HG03558 (cell line): ENCODE results near the gene B4GALT2.

ENCODE experiments used
- ATAC-seq: cut with Tn5 transposase; IDR thresholded peaks from one replicate; pipeline ENCODE4 v1.9.1; 2021; ENCODE audit warnings: moderate number of reproducible peaks; ENCODE audit not compliant: unreplicated experiment; ENCODE audit errors: extremely low read depth

Gene B4GALT2, protein sequence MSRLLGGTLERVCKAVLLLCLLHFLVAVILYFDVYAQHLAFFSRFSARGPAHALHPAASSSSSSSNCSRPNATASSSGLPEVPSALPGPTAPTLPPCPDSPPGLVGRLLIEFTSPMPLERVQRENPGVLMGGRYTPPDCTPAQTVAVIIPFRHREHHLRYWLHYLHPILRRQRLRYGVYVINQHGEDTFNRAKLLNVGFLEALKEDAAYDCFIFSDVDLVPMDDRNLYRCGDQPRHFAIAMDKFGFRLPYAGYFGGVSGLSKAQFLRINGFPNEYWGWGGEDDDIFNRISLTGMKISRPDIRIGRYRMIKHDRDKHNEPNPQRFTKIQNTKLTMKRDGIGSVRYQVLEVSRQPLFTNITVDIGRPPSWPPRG

DNA sequence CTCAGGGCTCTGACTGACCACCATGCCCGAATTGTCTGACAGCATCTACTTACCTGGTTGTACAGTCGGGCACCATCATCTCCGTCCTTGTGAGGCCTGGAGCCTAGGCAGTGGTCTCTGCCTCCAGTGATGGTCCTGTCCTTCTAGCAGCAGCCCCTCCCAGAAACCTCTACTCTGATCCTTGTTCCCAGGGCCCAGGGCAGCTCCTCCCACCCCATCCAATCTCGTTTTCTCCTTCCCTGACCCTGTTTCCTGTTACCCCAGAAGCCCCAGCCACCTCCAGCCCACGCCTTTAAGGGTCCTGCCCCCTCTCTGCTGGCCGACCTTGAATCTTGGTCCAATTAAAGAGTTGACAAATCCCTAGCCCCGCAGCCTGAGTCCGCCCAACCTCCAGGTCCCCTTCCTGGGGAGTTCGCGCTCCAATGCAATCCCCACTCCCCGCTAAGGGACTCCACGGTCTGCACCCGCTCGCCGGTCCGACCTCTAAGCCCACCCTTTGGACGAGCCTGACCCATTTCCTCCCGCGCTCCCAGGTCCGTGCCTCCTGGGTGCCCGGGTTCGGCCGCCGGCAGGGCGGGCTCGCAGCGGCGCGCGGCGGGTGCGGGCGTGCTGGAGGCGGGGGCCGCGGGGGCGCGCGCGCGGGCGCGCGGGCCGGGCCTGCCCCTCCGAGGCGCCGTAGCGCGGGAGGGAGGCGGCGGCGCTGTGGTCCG, at the start of gene B4GALT2:
TSS of gene B4GALT2 (plus strand) at position 660 of the 710 bp plus-strand sequence. CDS start 1,951 bp downstream, outside the sequence.
- ATAC-seq = no peak

DNA sequence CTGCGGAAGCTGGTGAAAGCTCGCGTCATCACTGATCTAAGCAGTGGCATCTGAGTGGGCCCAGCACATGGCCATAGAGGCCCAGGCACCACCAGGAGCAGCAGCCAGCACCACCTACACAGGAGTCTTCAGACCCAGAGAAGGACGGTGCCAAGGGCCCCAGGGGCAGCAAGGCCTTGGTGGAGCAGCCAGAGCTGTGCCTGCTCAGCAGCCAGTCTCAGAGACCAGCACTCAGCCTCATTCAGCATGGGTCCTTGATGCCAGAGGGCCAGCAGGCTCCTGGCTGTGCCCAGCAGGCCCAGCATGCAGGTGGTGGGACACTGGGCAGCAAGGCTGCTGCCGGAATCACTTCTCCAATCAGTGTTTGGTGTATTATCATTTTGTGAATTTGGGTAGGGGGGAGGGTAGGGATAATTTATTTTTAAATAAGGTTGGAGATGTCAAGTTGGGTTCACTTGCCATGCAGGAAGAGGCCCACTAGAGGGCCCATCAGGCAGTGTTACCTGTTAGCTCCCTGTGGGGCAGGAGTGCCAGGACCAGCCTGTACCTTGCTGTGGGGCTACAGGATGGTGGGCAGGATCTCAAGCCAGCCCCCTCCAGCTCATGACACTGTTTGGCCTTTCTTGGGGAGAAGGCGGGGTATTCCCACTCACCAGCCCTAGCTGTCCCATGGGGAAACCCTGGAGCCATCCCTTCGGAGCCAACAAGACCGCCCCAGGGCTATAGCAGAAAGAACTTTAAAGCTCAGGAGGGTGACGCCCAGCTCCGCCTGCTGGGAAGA, 48.7 kb upstream of the B4GALT2 start:
- no peak for ATAC-seq

DNA sequence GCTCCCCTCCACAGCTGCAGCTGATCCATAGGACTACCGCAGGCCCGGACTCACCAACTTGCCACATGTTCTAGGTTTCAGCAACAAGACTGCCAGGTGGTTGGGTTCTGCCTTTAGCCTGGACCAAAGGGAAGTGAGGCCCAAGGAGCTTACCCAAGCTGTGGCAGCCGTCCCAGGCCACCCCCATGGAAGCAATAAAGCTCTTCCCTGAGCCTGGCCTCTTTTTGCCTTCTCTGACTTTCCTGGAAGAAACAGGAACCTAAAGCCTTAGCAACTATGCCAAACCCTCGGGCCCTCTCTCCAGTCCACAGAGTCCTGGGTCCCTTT, 48.1 kb upstream of the B4GALT2 start:
- ATAC-seq = no peak

DNA sequence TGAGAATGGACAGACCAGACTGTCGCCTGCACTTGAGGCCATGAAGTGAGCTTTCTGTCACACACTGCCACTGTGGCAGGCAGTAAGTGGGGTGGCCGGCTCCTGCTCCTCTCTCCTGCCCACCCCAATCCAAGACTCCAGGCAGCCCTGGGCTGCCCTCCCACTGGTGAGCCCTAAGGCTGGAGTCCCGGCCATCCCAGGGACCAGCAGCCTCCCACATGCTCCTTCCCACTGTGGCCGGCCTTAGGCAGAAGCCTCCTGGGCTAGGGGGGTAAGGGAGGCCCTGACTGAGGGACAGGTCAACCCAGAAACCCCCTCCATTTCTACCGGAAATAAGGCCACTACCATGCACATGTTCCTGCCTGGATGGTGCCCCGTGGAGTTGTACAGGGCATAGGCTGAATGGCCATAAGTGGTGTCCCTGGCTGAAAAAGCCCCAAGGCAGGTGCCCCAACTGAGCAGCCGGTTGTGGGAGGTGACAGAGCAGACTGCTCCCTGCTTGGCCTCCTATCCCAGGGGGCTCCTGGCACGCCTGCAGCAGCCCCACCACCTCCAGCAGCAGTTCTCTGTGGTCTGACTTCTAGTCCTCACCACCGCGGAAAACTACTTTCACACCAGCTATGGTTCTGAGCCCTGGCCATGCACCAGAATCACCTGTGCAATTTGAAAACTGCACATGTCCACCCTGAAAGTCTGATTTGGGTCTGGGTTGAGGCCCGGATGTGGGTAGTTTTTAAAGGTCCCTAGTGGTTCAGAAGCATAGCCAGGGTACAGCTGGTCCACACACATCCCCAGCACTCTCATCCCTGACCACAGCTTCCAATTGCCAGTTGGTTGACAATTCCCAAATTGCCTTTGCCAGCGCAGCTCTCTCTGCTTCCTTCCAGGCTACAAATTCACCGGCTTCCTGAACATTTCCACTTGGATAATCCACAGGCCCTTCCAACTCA, 47.0 kb upstream of the B4GALT2 start:
- ATAC-seq = no peak

DNA sequence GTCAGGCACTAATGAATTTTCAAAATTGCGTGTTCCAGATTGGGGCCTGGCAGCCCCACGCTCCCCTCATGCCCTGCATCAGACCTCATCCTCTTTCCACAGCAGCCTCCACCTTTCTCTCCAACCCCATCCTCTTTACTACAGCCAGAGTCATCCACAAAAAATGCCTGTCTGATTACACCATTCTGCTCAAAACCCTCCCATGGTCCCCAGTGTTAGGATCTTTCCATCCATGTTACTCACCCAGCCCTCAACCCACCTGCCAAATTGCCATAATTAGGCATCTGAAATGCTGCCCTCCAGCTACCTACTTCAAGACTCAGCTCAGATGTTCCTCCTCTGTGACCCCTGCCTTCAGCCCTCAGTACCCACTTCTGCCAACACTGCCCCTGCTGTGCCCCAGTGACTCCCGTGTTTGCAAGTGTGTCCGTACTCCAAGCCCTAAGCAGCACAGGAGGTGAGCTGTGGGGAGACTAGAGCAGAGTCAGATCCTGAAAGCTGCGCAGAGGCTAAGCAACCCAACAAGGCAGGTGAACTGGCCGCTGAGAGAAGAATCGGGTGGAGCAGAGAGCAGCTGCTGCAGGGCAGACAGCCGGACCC, 46.1 kb upstream of the B4GALT2 start:
- no peak for ATAC-seq

DNA sequence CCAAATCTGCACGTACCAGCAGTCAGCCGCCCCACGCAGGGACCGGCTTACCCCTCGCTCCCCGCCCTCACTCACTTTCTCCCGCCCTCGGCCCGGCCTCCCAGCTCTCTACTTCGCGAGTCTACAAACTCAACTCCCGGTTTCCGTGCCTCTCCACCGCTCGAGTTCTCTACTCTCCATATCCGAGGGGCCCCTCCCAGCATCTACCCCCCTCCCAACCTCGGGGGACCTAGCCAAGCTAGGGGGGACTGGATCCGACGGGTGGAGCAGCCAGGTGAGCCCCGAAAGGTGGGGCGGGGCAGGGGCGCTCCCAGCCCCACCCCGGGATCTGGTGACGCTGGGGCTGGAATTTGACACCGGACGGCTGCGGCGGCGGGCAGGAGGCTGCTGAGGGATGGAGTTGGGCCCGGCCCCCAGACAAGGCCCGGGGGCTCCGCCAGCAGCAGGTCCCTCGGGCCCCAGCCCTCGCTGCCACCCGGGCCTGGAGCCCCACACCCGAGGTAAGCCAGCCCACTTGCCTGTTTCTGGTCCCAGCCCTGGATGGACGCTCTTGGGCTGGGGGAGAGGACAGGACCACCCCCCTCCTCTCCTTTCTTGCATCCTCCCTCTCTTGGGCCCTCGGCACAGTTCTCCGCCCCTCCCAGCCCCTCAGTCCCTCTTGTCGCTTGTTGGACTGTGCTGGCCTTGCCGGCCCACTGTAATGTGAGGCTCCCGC, 45.5 kb upstream of the B4GALT2 start, which contains the start of gene ARTN:
TSS of gene ARTN (plus strand) at position 416 of the 715 bp plus-strand sequence. CDS start 1,856 bp downstream, outside the sequence.
- ATAC-seq = no peak

DNA sequence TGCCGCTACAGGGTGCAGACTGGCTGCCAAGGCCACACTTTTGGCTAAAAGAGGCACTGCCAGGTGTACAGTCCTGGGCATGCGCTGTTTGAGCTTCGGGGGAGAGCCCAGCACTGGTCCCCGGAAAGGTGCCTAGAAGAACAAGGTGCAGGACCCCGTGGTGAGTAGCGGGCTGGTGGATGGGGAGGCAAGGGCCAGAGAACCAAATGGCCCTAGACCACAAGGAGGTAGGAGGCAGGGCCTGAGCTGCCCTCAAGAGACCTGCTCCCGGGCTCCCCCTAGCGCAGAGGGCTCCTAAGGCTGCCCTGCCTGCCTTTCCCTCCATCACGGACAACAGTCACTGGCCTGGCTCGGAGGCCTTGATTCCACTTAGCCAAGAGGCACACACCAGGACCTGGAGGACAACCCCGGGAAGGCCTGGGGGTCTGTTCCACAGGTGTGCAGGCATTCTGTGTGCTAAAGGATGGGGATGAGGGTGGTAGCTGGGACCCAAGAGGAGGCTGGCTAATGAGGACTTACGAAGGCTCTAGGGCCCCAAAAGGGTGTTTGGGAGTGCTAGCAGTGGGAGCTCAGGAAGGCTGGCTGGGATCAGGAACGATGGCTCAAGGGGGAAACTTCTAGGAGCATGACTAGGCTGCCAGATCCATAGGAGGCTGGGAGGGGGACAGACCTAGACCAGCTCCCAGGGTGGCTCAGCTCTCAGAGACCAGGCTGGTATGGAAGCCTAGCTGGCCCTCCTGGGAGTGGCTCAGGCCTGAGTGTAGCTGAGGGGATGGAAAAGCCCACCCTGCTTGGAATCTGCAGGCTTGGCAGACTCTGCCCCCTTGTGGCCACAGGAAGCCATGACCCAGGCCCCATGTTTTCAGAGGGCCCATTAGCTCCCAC, 44.7 kb upstream of the B4GALT2 start:
- ATAC-seq = no peak

DNA sequence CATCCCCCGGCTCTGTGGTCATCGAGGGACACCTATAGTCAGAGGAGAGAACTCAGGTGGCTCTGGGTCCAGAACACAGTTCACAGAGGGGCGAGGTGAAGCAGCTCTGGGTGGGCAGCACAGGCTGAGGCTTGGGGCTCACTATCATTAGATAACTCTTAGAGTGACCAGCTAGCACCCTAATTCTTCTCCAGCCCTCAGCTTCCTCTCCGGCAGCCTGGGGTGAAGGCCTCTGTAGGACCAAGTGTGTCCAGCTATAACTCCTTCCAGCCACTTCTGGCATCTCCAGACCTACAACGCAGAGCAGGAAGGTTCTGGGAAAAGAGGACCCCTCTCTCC, 44.1 kb upstream of the B4GALT2 start:
- no peak for ATAC-seq

DNA sequence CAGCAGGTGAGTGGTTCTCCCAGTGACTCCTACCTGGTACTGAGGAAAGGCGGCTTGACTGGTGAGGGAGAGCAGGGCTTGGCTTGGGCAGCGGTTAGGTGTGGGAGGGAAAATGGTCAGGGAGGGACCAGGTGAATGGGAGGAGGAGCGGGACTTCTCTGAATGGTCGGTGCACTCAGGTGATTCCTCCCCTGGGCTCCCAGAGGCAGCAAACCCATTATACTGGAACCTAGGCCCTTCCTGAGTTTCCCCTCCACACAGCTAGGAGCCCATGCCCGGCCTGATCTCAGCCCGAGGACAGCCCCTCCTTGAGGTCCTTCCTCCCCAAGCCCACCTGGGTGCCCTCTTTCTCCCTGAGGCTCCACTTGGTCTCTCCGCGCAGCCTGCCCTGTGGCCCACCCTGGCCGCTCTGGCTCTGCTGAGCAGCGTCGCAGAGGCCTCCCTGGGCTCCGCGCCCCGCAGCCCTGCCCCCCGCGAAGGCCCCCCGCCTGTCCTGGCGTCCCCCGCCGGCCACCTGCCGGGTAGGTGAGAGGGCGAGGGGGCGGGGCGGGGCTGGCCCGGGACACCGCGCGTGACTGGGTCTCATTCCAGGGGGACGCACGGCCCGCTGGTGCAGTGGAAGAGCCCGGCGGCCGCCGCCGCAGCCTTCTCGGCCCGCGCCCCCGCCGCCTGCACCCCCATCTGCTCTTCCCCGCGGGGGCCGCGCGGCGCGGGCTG, 43.1 kb upstream of the B4GALT2 start:
- ATAC-seq = no peak

DNA sequence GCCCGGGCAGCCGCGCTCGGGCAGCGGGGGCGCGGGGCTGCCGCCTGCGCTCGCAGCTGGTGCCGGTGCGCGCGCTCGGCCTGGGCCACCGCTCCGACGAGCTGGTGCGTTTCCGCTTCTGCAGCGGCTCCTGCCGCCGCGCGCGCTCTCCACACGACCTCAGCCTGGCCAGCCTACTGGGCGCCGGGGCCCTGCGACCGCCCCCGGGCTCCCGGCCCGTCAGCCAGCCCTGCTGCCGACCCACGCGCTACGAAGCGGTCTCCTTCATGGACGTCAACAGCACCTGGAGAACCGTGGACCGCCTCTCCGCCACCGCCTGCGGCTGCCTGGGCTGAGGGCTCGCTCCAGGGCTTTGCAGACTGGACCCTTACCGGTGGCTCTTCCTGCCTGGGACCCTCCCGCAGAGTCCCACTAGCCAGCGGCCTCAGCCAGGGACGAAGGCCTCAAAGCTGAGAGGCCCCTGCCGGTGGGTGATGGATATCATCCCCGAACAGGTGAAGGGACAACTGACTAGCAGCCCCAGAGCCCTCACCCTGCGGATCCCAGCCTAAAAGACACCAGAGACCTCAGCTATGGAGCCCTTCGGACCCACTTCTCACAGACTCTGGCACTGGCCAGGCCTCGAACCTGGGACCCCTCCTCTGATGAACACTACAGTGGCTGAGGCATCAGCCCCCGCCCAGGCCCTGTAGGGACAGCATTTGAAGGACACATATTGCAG, 42.4 kb upstream of the B4GALT2 start:
- no peak for ATAC-seq

DNA sequence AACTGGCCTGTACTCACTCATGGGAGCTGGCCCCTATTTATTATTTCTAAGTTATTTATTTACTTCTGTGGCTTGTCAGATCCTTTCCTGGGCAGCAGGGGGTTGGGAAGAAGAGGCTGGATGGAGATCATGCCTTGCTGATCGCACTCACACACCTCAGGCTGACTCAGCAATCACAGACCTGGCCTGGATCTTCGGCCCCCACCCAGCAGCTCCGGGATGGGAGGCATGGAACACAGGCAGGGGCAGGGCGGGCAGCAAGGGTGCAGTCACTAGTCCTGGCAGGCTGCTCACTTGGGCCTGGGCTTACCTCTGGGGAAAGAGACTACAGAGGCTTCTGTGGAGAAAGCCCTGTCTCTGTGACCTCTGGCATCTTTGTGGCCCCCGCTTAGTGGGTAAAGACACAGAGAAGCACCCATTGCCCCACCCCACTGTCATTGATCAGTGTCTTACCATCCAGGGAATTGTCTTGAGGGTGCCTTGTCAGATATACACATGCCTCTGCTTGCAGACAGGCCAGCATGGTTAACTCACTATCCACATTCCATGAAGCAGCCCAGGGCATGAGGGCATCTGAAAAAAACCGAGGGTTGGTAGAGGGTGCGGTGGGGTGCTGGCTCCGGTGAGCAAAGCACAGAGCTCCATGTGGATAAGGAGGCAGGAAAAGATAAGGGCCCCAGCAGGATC, 41.7 kb upstream of the B4GALT2 start:
- no peak for ATAC-seq

DNA sequence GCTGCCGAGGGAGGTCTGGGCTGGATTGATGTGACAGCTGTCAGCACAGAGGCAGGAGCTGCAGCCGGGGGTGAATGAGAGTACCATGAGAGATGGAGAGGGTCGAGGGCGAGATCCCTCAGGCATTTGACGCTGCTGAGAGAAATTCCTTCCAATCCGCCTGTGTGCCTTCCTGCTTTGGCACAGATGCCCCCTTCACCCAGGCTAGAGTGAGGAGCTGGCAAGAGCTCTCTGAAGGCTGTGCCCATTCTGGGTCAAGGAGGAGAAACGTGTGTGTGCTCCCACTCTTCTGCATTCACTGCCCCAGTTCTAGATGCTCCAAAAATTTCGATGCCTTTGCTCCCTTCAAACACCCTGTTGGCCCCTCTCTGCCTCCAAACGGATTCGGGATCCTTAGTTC, 40.6 kb upstream of the B4GALT2 start:
- ATAC-seq = no peak

DNA sequence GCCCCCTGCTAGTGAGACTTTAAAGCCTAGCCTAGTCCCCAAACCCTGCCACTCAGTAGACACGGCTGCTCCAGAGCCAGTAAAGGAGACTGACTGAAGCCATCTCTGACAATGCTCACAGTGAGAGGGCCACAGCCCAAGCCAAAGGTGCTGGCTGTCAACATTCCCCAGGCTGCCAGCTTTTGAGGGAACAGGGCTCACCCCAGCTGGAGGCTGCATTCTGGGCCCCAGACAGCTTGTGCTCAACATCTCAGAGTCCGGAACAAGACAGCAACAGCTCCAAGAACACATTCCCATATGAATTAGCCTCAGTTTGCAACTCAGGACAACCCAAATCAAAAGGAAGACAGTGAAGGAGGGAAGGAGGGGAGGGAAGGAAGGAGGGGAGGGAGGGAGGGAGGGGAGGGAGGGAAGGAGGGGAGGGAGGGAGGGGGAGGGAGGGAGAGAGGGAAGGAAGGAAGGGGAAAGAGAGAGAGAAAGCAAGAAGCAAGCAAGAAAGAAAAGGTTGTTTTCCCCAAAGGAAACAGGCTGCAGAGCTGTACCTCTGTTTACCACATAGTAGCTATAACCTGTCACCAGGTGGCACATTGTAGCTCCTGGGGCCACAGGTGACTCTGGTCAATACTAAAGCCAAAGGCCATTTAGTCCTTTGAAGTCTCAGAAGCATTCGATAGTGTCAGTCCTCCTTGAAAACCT, 40.0 kb upstream of the B4GALT2 start:
- no peak for ATAC-seq

DNA sequence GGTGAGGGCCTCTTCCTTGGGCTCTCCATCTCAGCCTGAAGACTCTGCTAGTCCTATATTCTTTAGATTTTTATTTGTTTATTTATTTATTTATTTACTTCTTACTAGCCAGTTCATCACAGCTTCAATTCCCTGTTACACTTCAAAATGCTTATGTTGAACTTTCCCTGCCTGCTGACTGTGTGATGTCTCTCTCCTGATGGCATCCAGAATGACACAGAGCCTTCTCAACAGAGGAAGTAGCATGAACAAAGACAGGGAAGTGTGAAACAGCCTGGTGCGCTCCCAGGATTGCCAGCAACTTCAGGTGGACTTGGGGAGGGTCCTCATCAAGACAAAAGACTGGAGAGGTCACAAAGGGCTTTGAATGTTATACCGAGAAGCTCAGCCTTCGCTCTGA, 36.6 kb upstream of the B4GALT2 start:
- no peak for ATAC-seq

DNA sequence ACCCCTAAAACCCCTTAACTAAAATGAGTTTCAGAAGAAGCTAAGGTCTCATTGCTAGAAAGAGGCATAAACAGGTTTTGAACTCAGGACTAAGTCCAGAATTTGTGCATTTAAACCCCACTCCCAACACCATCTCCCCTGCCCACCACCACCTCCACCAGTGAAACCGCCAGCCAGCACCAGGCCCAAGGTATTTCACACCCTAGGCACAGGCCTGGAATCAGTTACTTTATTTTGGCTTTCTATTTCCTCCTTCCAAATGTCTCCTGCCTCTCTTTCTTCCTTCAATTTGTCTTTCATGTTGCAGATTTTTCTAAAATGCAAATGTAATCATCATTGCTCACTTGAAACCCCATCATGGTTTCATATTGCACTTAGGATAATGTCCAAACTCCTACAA, 34.1 kb upstream of the B4GALT2 start:
- ATAC-seq = no peak
